ENCODE results near the gene MSI2.
"Not testable (repeated sequence)": the region's sequence is repeated elsewhere in the genome, so short reads cannot be mapped to it uniquely, and the experiment has no call there.

MSI2 gene

GRCh38 chr17:57484826-57485565 lies 228.7 kb downstream of the MSI2 start:
- DNase-seq (ENCODE audit: low read depth in 2 of 2), result no peak

GRCh38 chr17:57485566-57485865 lies 229.2 kb downstream of the MSI2 start:
- no peak for DNase-seq (ENCODE audit: low read depth in 2 of 2)

DNA sequence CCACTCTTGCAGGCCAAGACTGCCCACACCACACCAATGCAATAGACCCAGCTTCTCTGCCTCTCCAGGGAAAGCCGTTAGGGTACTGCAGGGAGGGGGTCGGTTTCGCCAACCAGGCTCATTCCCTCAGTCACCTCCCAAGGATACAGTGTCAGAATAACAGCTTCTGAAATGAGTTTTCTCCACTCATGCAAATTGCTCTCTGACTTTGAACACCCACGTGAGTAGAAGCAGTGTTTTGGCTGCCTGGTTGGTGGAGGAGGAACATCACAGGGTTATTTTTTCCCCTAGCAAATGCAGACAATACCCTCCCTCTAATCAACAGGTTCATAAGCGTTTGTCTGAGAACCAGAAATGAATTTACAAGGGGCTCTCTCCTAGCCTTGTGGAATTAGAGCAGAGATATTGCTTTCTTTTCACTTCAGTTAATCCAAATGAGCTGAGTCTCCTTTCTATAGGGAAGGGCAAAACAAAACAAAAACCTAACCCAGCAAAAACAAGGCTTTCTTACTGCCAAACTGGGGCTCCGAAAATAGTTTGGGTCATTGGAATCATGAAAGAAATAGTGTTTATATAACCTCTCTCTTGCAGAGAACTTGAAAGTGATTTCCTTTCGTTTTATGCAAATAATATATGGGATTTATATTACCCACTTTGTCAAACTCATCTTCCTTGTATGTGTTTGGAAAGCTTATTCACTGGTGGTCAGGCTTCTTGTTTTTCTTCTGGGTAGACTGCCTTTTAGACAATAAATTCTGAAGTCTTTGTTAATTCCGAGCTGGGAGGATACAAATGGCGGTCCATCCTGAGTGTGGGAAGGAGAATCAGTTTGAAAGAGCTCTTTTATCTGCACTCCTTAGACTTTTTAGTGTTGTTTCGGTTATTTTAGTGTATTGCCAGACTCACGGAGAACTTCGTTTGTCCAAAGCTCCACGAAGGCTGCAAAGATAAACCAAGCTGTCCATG lies 229.9 kb downstream of the MSI2 start:
- no peak for DNase-seq (ENCODE audit: low read depth in 2 of 2)

DNA sequence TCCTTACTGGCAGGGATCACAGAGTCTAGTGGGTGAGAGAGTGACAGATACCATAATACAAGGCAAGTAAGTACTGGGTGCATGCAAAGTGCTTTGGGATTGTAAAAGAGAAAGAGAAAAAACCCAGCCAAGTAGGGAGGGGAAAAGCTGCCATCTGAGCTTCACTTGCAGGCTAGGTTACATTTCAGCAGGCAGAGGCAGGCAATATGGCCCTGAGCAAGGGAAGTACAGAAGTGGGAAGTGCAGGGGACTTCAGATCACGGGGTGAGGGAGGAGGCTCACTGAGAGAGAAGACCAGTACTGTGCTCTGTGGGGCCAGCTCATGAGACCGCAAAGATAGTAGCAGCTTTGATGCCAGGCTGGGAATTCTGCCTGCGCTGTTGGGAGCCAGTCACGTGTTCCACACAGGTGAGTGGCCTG lies 230.6 kb downstream of the MSI2 start:
- no peak for DNase-seq (ENCODE audit: low read depth in 2 of 2)

DNA sequence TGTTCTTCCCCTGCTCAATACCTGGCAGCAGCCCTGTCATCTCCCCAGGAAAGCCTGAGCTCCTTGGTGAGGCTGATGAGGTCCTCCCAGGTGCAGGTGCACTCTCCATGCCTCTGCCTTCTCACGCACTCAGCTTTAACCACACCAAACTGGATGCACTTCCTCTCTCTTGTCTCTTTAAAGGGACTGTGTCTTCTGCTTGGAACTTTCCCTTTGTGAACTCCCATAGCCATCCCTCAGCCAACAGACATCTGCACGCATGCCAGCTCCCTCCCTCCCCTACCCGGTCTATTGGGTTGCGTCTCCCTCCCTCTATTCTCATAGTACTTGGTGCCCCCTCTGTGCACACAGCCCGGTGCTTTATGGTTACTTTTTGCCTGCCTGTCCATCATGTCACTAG lies 231.2 kb downstream of the MSI2 start:
- no peak for DNase-seq (ENCODE audit: low read depth in 2 of 2)

GRCh38 chr17:57488856-57489255 lies 232.5 kb downstream of the MSI2 start:
- DNase-seq (ENCODE audit: low read depth in 2 of 2), result no peak

DNA sequence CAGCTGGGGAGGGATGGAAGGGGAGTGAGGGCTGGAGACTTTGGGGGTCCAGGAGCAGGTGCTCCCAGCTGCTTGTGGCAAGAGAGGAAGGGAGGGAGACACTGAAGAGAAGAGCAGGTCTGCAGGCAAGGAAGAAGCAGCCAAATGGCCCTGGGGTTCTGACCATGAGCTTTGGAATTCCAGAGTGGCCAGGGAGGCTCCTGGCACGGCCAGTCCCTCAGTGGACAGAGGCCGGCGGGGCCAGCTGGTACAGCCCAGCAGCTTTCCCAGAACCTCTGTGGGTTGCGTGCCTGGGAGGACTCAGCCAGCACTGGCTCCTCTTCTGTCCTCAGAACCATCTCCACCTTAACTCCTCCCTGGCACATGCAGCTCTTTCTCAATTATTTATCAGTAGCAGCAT lies 233.0 kb downstream of the MSI2 start:
- no peak for DNase-seq (ENCODE audit: low read depth in 2 of 2)

- DNase-seq (ENCODE audit: low read depth in 2 of 2), result no peak
These were observed 234.0 kb downstream of the MSI2 start for GRCh38 chr17:57490111-57490845.

DNA sequence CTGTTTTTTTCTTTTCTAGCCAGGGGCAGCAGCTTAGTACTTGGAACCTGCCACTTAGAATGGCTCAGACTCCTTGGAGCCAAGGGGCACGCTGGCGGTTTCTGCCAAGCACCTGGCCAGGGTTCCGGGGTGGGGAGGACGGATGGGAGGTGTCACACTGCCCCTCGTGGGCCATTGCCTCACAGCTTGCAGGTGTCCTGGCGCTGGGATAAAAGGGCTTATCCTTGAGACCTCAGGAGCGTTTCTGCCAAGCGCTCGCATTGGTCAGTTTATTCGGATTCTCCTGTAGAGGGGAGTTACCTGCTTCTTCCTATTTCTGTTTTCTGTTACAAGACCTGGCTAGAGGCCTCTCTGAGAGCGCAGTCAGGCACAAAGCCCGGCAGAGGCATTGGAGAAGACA lies 234.6 kb downstream of the MSI2 start:
- DNase-seq (ENCODE audit: low read depth in 2 of 2), result no peak

DNA sequence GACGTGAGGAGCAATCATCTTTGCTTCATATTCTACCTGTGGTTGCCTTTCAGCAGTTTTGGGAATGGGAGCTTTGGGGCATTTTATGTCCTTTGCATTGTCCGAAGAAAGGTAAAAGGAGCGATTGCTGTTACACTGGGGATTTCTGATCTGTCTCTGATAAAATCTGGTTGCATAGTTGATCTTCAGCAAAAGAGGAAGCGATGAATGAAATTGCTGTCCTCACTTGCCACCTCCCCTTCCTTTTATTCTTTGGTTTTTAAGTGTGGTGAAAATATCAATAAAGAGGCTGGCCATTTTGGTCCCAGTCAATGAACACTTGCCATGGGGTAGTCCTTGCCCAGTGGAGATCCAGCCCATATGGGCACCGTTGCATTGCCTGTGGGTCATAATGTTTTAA lies 236.8 kb downstream of the MSI2 start:
- DNase-seq (ENCODE audit: low read depth in 2 of 2), result no peak

GRCh38 chr17:57493625-57494024 lies 237.3 kb downstream of the MSI2 start:
- DNase-seq (ENCODE audit: low read depth in 2 of 2), result no peak

- DNase-seq (ENCODE audit: low read depth in 2 of 2), result no peak
These were observed 238.1 kb downstream of the MSI2 start for GRCh38 chr17:57494443-57494842.

DNA sequence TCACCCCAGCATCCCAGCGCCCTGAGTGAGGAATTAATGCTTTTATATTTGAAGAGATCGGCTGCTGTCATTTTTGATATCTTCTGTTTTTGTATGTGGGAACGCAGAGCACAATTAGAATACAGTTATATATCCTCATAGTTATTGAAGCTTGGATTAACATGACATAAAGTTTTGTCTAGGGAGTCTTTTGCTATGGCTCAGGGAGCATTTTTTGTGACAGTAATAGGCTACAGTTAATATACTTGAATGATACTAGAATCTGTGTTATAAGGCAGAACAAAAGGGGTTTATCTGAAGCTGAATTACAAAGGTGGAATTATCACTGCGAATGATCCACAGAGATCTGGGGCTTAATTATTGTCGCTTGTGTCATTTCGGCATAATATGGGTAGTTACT lies 239.4 kb downstream of the MSI2 start:
- DNase-seq (ENCODE audit: low read depth in 2 of 2), result no peak

GRCh38 chr17:57496382-57496781 lies 240.1 kb downstream of the MSI2 start:
- no peak for DNase-seq (ENCODE audit: low read depth in 2 of 2)

GRCh38 chr17:57498443-57498842 lies 242.1 kb downstream of the MSI2 start:
- DNase-seq (ENCODE audit: low read depth in 2 of 2), result no peak

DNA sequence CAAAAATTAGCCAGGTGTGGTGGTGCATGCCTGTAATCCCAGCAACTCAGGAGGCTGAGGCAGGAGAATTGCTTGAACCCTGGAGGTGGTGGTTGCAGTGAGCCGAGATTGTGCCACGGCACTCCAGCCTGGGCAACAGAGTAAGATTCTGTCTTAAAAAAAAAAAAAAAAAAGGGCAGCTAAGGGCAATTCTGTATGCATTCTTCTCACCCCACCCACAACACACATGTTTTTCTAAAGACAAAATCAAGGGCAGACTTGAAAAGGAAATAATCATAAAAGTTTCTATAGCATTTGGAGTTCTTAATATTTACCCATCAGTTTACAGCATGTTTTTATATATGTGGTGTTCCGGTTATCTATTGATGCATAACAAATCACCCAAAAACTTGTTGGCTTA lies 242.9 kb downstream of the MSI2 start:
- DNase-seq (ENCODE audit: low read depth in 2 of 2), result not testable (repeated sequence)

- no peak for DNase-seq (ENCODE audit: low read depth in 2 of 2)
These were observed 243.3 kb downstream of the MSI2 start for GRCh38 chr17:57499648-57500049.

GRCh38 chr17:57501016-57501415 lies 244.7 kb downstream of the MSI2 start:
- DNase-seq (ENCODE audit: low read depth in 2 of 2), result no peak

GRCh38 chr17:57502022-57502421 lies 245.7 kb downstream of the MSI2 start:
- DNase-seq (ENCODE audit: low read depth in 2 of 2), result no peak

DNA sequence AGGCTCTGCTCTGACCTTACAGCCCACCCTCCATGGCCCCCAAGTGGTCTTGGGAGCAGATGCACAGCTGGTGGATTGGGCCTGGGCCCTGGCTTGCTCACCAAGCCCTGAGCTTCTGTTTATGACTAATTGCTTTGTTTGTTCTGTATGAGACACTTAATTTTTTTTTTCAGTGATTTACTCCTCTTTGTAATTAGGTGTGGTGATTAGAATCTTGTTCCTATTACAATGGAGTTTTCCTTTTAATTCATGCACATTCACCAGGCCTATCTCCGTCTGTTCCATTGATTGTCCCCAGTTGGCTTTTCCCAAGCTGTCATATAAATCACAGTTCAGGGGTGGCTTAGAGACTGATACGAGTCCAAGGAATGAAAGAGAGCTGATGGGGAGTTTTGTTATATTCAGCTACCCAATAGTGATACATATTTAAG lies 246.5 kb downstream of the MSI2 start:
- no peak for DNase-seq (ENCODE audit: low read depth in 2 of 2)

GRCh38 chr17:57504208-57504607 lies 247.9 kb downstream of the MSI2 start:
- no peak for DNase-seq (ENCODE audit: low read depth in 2 of 2)

Measured in stimulated activated CD8-positive, alpha-beta memory T cell treated with anti-CD3 and anti-CD28 coated beads, Interleukin-15, amount 100 ng/mL, for 4 hours (primary cell).